GM12872 (cell line): ENCODE measurements around the gene GLCE.

Experiments
- CTCF ChIP-seq: IDR thresholded peaks from 3 replicates; pipeline ENCODE4 v1.5.1; 2011; ENCODE audit warnings: low read depth, mild to moderate bottlenecking, low read length, moderate library complexity; ENCODE audit not compliant: insufficient read depth

GLCE gene

GRCh38 chr15:69217381-69217780 is 56.9 kb downstream of the GLCE start:
- no peak for TF ChIP-seq CTCF

GRCh38 chr15:69219690-69220089 is 59.3 kb downstream of the GLCE start:
- TF ChIP-seq CTCF = no peak

GRCh38 chr15:69222002-69222474 is 61.6 kb downstream of the GLCE start:
- TF ChIP-seq CTCF = no peak

- TF ChIP-seq CTCF = no peak
Measured at GRCh38 chr15:69223083-69223813, 62.8 kb downstream of the GLCE start.

- TF ChIP-seq CTCF = no peak
Measured at GRCh38 chr15:69224383-69224782, 63.9 kb downstream of the GLCE start.

GRCh38 chr15:69225355-69226022 is 65.1 kb downstream of the GLCE start:
- TF ChIP-seq CTCF = peak; percentile 25; the same call in 1 of the 3 replicates

GRCh38 chr15:69226023-69226355 is 65.6 kb downstream of the GLCE start:
- TF ChIP-seq CTCF = no peak
